SU-DHL-6 (cell line): Measurements from ENCODE around the gene ADARB2.

Experiments
- H2AFZ ChIP-seq: fragments of 200-600 bp; sonication (generic); 2 replicates; pipeline ENCODE4 v1.6.1; 2014; ENCODE audit warnings: low read depth, mild to moderate bottlenecking, moderate library complexity, mixed read lengths, antibody characterized with exemption, low read length; ENCODE audit not compliant: severe bottlenecking
- H3F3A ChIP-seq: fragments of 200-600 bp; shearing (Covaris generic); 2 replicates; pipeline ENCODE4 v1.6.0; 2016; ENCODE audit warnings: antibody characterized with exemption, mild to moderate bottlenecking; ENCODE audit not compliant: insufficient read depth
- H3K27ac ChIP-seq: fragments of 200-600 bp; sonication (generic); 2 replicates; pipeline ENCODE4 v1.5.1; 2016; ENCODE audit warnings: low read depth, mild to moderate bottlenecking, low read length, moderate library complexity, mixed read lengths
- H3K27me3 ChIP-seq: fragments of 200-600 bp; sonication (generic), shearing (Covaris generic); 2 replicates; pipeline ENCODE4 v1.6.0; 2014; ENCODE audit warnings: mild to moderate bottlenecking, low read length
- H3K36me3 ChIP-seq: fragments of 200-600 bp; sonication (generic); 2 replicates; pipeline ENCODE4 v1.6.1; 2014; ENCODE audit warnings: mild to moderate bottlenecking, low read length, mixed read lengths
- H3K4me2 ChIP-seq: fragments of 300-600, 200-600 bp; shearing (Covaris generic), sonication (generic); 2 replicates; pipeline ENCODE4 v1.6.0; 2014; ENCODE audit warnings: low read length, low read depth, mild to moderate bottlenecking; ENCODE audit not compliant: poor library complexity, severe bottlenecking
- H3K4me3 ChIP-seq: fragments of 200-600 bp; sonication (generic); 2 replicates; pipeline ENCODE4 v1.5.1; 2014; ENCODE audit warnings: antibody characterized with exemption, low read length, mild to moderate bottlenecking, mixed read lengths; ENCODE audit not compliant: insufficient read depth, poor library complexity, severe bottlenecking
- H3K79me2 ChIP-seq: fragments of 200-600 bp; sonication (generic); 2 replicates; pipeline ENCODE4 v1.6.1; 2014; ENCODE audit warnings: mild to moderate bottlenecking, low read length, moderate library complexity; ENCODE audit not compliant: insufficient read depth
- H3K9ac ChIP-seq: fragments of 200-600 bp; sonication (generic); 2 replicates; pipeline ENCODE4 v1.7.0; 2014; ENCODE audit warnings: mild to moderate bottlenecking, low read length
- H3K9me2 ChIP-seq: fragments of 200-600 bp; sonication (generic); replicated peaks from 2 replicates; pipeline ENCODE4 v1.6.1; 2014; ENCODE audit warnings: low read length; ENCODE audit not compliant: insufficient read depth
- H3K9me3 ChIP-seq: fragments of 200-600 bp; sonication (generic); 2 replicates; pipeline ENCODE4 v1.6.1; 2014; ENCODE audit warnings: low read length, mixed read lengths; ENCODE audit not compliant: insufficient read depth
- H4K20me1 ChIP-seq: fragments of 200-600 bp; sonication (generic); 2 replicates; pipeline ENCODE4 v1.6.1; 2014; ENCODE audit warnings: low read depth, mild to moderate bottlenecking, antibody characterized with exemption, low read length, moderate library complexity, mixed read lengths
- CTCF ChIP-seq: fragments of 200-600 bp; sonication (generic); IDR thresholded peaks from one replicate; pipeline ENCODE4 v1.5.1; 2017; ENCODE audit warnings: antibody characterized with exemption, mild to moderate bottlenecking, low read length, moderate library complexity; ENCODE audit not compliant: insufficient read depth, poor library complexity, severe bottlenecking
- EZH2phosphoT487 ChIP-seq: fragments of 200-600 bp; sonication (generic), shearing (Covaris generic); conservative IDR thresholded peaks from 2 replicates; pipeline ENCODE4 v1.6.1; 2018; ENCODE audit warnings: mild to moderate bottlenecking, antibody characterized with exemption, low read length, moderate library complexity, mixed read lengths

The ADARB2 gene

GRCh38 chr10:1413256-1413655, 324.1 kb downstream of the ADARB2 start:
- H2AFZ ChIP-seq, result no peak overlapping the region
- H3K36me3 ChIP-seq, result no peaks in the 10 kb centered on the region
- H4K20me1 ChIP-seq, result no peaks in the 10 kb centered on the region
- no peak overlapping the region for H3K27ac ChIP-seq
- no peak overlapping the region for H3K9ac ChIP-seq
- H3K79me2 ChIP-seq, result no peaks in the 10 kb centered on the region
- H3K4me2 ChIP-seq, result no peak overlapping the region
- H3K4me3 ChIP-seq, result no peak overlapping the region
- no peaks in the 10 kb centered on the region for H3F3A ChIP-seq
- H3K9me2 ChIP-seq, result no peaks in the 10 kb centered on the region
- H3K9me3 ChIP-seq, result no peaks in the 10 kb centered on the region
- TF ChIP-seq EZH2phosphoT487 (no peak), CTCF (no peak)
- no peaks in the 10 kb centered on the region for H3K27me3 ChIP-seq

GRCh38 chr10:1412531-1413189, 324.7 kb downstream of the ADARB2 start:
- no peak overlapping the region for H3K4me2 ChIP-seq
- no peak overlapping the region for H2AFZ ChIP-seq
- H3K27ac ChIP-seq, result no peak overlapping the region
- no peak overlapping the region for H3K4me3 ChIP-seq
- no peaks in the 10 kb centered on the region for H3F3A ChIP-seq
- no peaks in the 10 kb centered on the region for H3K27me3 ChIP-seq
- no peaks in the 10 kb centered on the region for H3K9me2 ChIP-seq
- H3K9ac ChIP-seq, result no peak overlapping the region
- H4K20me1 ChIP-seq, result no peaks in the 10 kb centered on the region
- no peaks in the 10 kb centered on the region for H3K36me3 ChIP-seq
- no peak for TF ChIP-seq EZH2phosphoT487
- no peaks in the 10 kb centered on the region for H3K79me2 ChIP-seq
- no peaks in the 10 kb centered on the region for H3K9me3 ChIP-seq

- Histone ChIP-seq H3K36me3 (no peaks in the 10 kb centered on the region), H3K4me2 (no peak overlapping the region), H3F3A (no peaks in the 10 kb centered on the region), H4K20me1 (no peaks in the 10 kb centered on the region), H3K9ac (no peak overlapping the region), H3K9me3 (no peaks in the 10 kb centered on the region), H2AFZ (no peak overlapping the region), H3K9me2 (no peaks in the 10 kb centered on the region), H3K4me3 (no peak overlapping the region), H3K27me3 (no peaks in the 10 kb centered on the region), H3K79me2 (no peaks in the 10 kb centered on the region), H3K27ac (no peak overlapping the region)
- TF ChIP-seq EZH2phosphoT487 (no peak), CTCF (no peak)
Observed at GRCh38 chr10:1411956-1412355, 325.4 kb downstream of the ADARB2 start.

GRCh38 chr10:1411451-1411850, 325.9 kb downstream of the ADARB2 start:
- Histone ChIP-seq H2AFZ (no peak overlapping the region), H3K9me3 (no peaks in the 10 kb centered on the region), H3K9ac (no peak overlapping the region), H3K9me2 (no peaks in the 10 kb centered on the region), H4K20me1 (no peaks in the 10 kb centered on the region), H3K4me2 (no peak overlapping the region), H3K79me2 (no peaks in the 10 kb centered on the region), H3K4me3 (no peak overlapping the region), H3K36me3 (no peaks in the 10 kb centered on the region), H3K27me3 (no peaks in the 10 kb centered on the region), H3F3A (no peaks in the 10 kb centered on the region), H3K27ac (no peak overlapping the region)
- TF ChIP-seq CTCF (no peak), EZH2phosphoT487 (no peak)
